Endothelial cell of umbilical vein (primary cell): ENCODE measurements around the gene APBA2. TPM values are rescaled to one million over a fixed set of nuclear protein-coding genes. Genes with fewer than 3 reads are reported as not detected.

Source experiments
- BruUV-seq: library from RNA; stranded (reverse); fragments of 400-500 nt; replicated peaks from 2 replicates; lab custom pipeline; 2021; lab: Mats Ljungman, UMichigan
- CTCF ChIA-PET: fragments of 300-600, 350-600 bp; sonication (Branson Sonifier 250); formaldehyde crosslinking; loops from one replicate; lab custom pipeline; 2021; ENCODE audit warnings: antibody characterized with exemption, inconsistent platforms; lab: Charles Lee
- POLR2A ChIA-PET: fragments of 300-600, 350-600 bp; sonication (Branson Sonifier 250); formaldehyde crosslinking; loops from one replicate; lab custom pipeline; 2021; ENCODE audit warnings: antibody characterized with exemption, inconsistent platforms; lab: Charles Lee
- DNase-seq: peaks from one replicate; pipeline ENCODE4 v3.0.0-alpha.2; 2011; ENCODE audit warnings: low read depth, low spot score
- FAIRE-seq: peaks from 2 replicates; lab custom pipeline; 2011; peaks lifted over from hg19 to GRCh38; lab: Jason Lieb, UNC
- H2AFZ ChIP-seq: 2 replicates; pipeline ENCODE4 v1.6.0; 2012; ENCODE audit warnings: low read depth, low read length, control low read depth, inconsistent platforms
- H3K27ac ChIP-seq: 2 replicates; pipeline ENCODE4 v1.5.1; 2011; ENCODE audit warnings: low read depth, mild to moderate bottlenecking, control low read depth, low read length, moderate library complexity; ENCODE audit not compliant: insufficient read depth
- H3K27me3 ChIP-seq, 2 experiments: 2 replicates each; pipeline versions ENCODE4 v1.6.0 to v1.6.1; 2011; ENCODE audit warnings: low read length in 2 of 2, mixed read lengths in 1 of 2; ENCODE audit not compliant: control insufficient read depth in 2 of 2, insufficient read depth in 2 of 2
- H3K36me3 ChIP-seq, 2 experiments: 2 replicates in 1 of 2; 3 replicates in 1 of 2; pipeline ENCODE4 v1.5.1; 2011; ENCODE audit warnings: low read length in 2 of 2, mild to moderate bottlenecking in 1 of 2, moderate library complexity in 1 of 2; ENCODE audit not compliant: control insufficient read depth in 2 of 2, insufficient read depth in 2 of 2; ENCODE audit errors: extremely low read depth in 1 of 2
- H3K4me1 ChIP-seq: 3 replicates; pipeline ENCODE4 v1.5.1; 2011; ENCODE audit warnings: mild to moderate bottlenecking, low read length; ENCODE audit not compliant: control insufficient read depth, insufficient read depth; ENCODE audit errors: extremely low read depth
- H3K4me2 ChIP-seq: 2 replicates; pipeline ENCODE4 v1.6.1; 2011; ENCODE audit warnings: low read length, control low read depth, mixed read lengths; ENCODE audit not compliant: insufficient read depth
- H3K4me3 ChIP-seq, 3 experiments: fragments of 200-600 bp in 1 of 3; sonication (generic), shearing (Covaris generic) in 1 of 3; replicated peaks in 1 of 3; 2 replicates each; pipeline ENCODE4 v1.5.1; 2011 to 2016; ENCODE audit warnings: control low read depth in 3 of 3, low read length in 3 of 3, mild to moderate bottlenecking in 2 of 3, inconsistent platforms in 1 of 3, low read depth in 1 of 3, moderate library complexity in 1 of 3; ENCODE audit not compliant: insufficient read depth in 1 of 3
- H3K79me2 ChIP-seq: 2 replicates; pipeline ENCODE4 v1.6.0; 2012; ENCODE audit warnings: low read length, inconsistent platforms; ENCODE audit not compliant: control insufficient read depth, insufficient read depth
- H3K9ac ChIP-seq: replicated peaks from 2 replicates; pipeline ENCODE3; 2011; ENCODE audit warnings: low read length, control low read depth; ENCODE audit not compliant: insufficient read depth; ENCODE audit errors: extremely low read depth
- H3K9me1 ChIP-seq: replicated peaks from 3 replicates; pipeline ENCODE4 v1.6.0; 2011; ENCODE audit warnings: mild to moderate bottlenecking, low read length; ENCODE audit not compliant: control insufficient read depth, insufficient read depth; ENCODE audit errors: extremely low read depth
- H3K9me3 ChIP-seq: replicated peaks from 2 replicates; pipeline ENCODE4 v1.5.1; 2012; ENCODE audit warnings: low read length, inconsistent platforms; ENCODE audit not compliant: control insufficient read depth, insufficient read depth
- H4K20me1 ChIP-seq: replicated peaks from 2 replicates; pipeline ENCODE3; 2011; ENCODE audit warnings: mild to moderate bottlenecking, low read length; ENCODE audit not compliant: control insufficient read depth, insufficient read depth; ENCODE audit errors: extremely low read depth
- CTCF ChIP-seq, 2 donors: IDR thresholded peaks; 1 replicate in 1 of 2; 2 replicates in 1 of 2; pipeline ENCODE4 v1.5.1; 2011; ENCODE audit warnings: low read length in 2 of 2, mild to moderate bottlenecking in 2 of 2, moderate library complexity in 2 of 2, control low read depth in 1 of 2, inconsistent platforms in 1 of 2, low read depth in 1 of 2; ENCODE audit not compliant: insufficient read depth in 1 of 2; ENCODE audit errors: extremely low read depth in 1 of 2
- EZH2 ChIP-seq: IDR thresholded peaks from 2 replicates; pipeline ENCODE4 v1.6.1; 2012; ENCODE audit warnings: borderline replicate concordance, low read depth, mild to moderate bottlenecking, moderate library complexity, low read length, inconsistent platforms; ENCODE audit not compliant: severe bottlenecking
- FOS ChIP-seq: IDR thresholded peaks from 2 replicates; pipeline ENCODE4 v1.6.1; 2011; ENCODE audit warnings: mild to moderate bottlenecking, low read length, moderate library complexity, borderline replicate concordance; ENCODE audit not compliant: insufficient read depth
- GATA2 ChIP-seq: IDR thresholded peaks from 2 replicates; pipeline ENCODE4 v1.7.0; 2011; ENCODE audit warnings: low read depth, mild to moderate bottlenecking, moderate library complexity, mixed read lengths, low read length; ENCODE audit not compliant: insufficient read length, insufficient read depth
- JUN ChIP-seq: IDR thresholded peaks from 2 replicates; pipeline ENCODE4 v1.6.1; 2011; ENCODE audit warnings: borderline replicate concordance, low read depth; ENCODE audit not compliant: insufficient read length, insufficient read depth
- MAX ChIP-seq: IDR thresholded peaks from 2 replicates; pipeline ENCODE4 v1.6.1; 2011; ENCODE audit not compliant: insufficient read depth, insufficient read length
- MYC ChIP-seq: IDR thresholded peaks from one replicate; pipeline ENCODE4 v1.6.1; 2011; ENCODE audit warnings: mild to moderate bottlenecking, low read depth, low read length
- POLR2A ChIP-seq: IDR thresholded peaks from 2 replicates; pipeline ENCODE4 v1.6.1; 2012; ENCODE audit warnings: low read depth, mild to moderate bottlenecking, control low read depth, low read length
- POLR2AphosphoS5 ChIP-seq: IDR thresholded peaks from 2 replicates; pipeline ENCODE4 v1.6.1; 2012; ENCODE audit warnings: low read depth, mild to moderate bottlenecking, control low read depth, low read length, moderate library complexity; ENCODE audit not compliant: insufficient read depth
- dilution Hi-C: fragments of 300-500 bp; cut with MboI; formaldehyde crosslinking; loops from one replicate; pipeline ENCODE4 v1.15.0; 2019; ENCODE audit warnings: low sequenced_read_pairs; ENCODE audit not compliant: extremely low pct_ligation_motif_present
- intact Hi-C: fragments of 100-400 bp; cut with micrococcal nuclease; formaldehyde crosslinking; loops from one replicate; pipeline ENCODE4 v1.10.0; 2022
- polyA plus RNA-seq, 4 experiments: library from polyadenylated mRNA; depleted of rRNA in 3 of 4; stranded (reverse) in 3 of 4; unstranded in 1 of 4; fragments of >200 nt; gene quantifications; 2 replicates each; pipeline versions ENCODE4 v1.2.1 to v1.2.3, GENCODE V29; 2011 to 2012; ENCODE audit warnings: missing spikeins in 1 of 4
- total RNA-seq: library from RNA; stranded (reverse); gene quantifications from 2 replicates; pipeline ENCODE4 v1.2.3, GENCODE V29; 2021

APBA2 gene
- total and polyA plus RNA-seq, 2 donors (not counting 3 experiments of a cell fraction or from before 2014, with no cell fraction given): 5.7 to 11.1 TPM

GRCh38 chr15:29088666-29089065 lies 202.9 kb downstream of the APBA2 start:
- Histone ChIP-seq H3K9ac (no peak overlapping the region), H3K27me3 (no peaks in the 10 kb centered on the region), H3K4me1 (no peaks in the 10 kb centered on the region), H3K36me3 (no peaks in the 10 kb centered on the region), H3K9me1 (no peaks in the 10 kb centered on the region), H3K4me2 (no peak overlapping the region), H3K79me2 (no peaks in the 10 kb centered on the region), H3K9me3 (no peaks in the 10 kb centered on the region), H4K20me1 (no peaks in the 10 kb centered on the region), H3K27ac (no peak overlapping the region), H2AFZ (no peak overlapping the region), H3K4me3 (no peak overlapping the region)
- DNase-seq: no peak
- dilution Hi-C loops: no loop called here
- TF ChIP-seq POLR2AphosphoS5: no peak
- no peak for FAIRE-seq
- intact Hi-C loops: no loop called here
- ChIA-PET POLR2A (no interaction called here), CTCF (interaction anchor here (0.6 to 7.8 kb wide), 4 partner anchors 12 to 215 kb away, joined by 3 to 73 read pairs (median 4); no protein-coding TSS in a partner anchor)
- no TSS peak for BruUV-seq

- no peaks in the 10 kb centered on the region for H3K9me3 ChIP-seq
- CTCF ChIA-PET: interaction anchor here (0.7 to 7.8 kb wide), 10 partner anchors 9 to 216 kb away, joined by 3 to 73 read pairs (median 6); no protein-coding TSS in a partner anchor
- DNase-seq (no peak), FAIRE-seq (no peak)
- no peak overlapping the region for H2AFZ ChIP-seq
- POLR2A ChIA-PET: no interaction called here
- TF ChIP-seq GATA2 (no peak), EZH2 (no peak), POLR2AphosphoS5 (no peak), CTCF (IDR thresholded peaks at IDR 0.05; ENCODE audit: extremely low read depth in 1 of 2, insufficient read depth in 1 of 2, low read depth in 1 of 2, low read length in 2 of 2) (no peak), MAX (no peak), JUN (no peak), FOS (no peak), POLR2A (no peak), MYC (no peak)
- H3K9ac ChIP-seq: no peak overlapping the region
- dilution Hi-C loops (no loop called here), intact Hi-C loops (no loop called here)
- no peak overlapping the region for H3K4me3 ChIP-seq
- no peaks in the 10 kb centered on the region for H3K4me1 ChIP-seq
- H3K4me2 ChIP-seq: no peak overlapping the region
- no TSS peak for BruUV-seq
- H3K79me2 ChIP-seq: no peaks in the 10 kb centered on the region
- no peak overlapping the region for H3K27ac ChIP-seq
- no peaks in the 10 kb centered on the region for H4K20me1 ChIP-seq
- no peaks in the 10 kb centered on the region for H3K36me3 ChIP-seq
- H3K27me3 ChIP-seq: no peaks in the 10 kb centered on the region
- H3K9me1 ChIP-seq: no peaks in the 10 kb centered on the region
Measured at GRCh38 chr15:29089731-29090616, 204.2 kb downstream of the APBA2 start.
